HG03354 (cell line): ENCODE data around the gene EXOC3L2.
"Not testable (repeated sequence)": the region's sequence is repeated elsewhere in the genome, so short reads cannot be mapped to it uniquely, and the experiment has no call there.

Experiments used
- ATAC-seq: cut with Tn5 transposase; IDR thresholded peaks from one replicate; pipeline ENCODE4 v1.9.1; 2021; ENCODE audit warnings: mild to moderate bottlenecking; ENCODE audit not compliant: unreplicated experiment, poor library complexity, severe bottlenecking

Gene EXOC3L2

DNA sequence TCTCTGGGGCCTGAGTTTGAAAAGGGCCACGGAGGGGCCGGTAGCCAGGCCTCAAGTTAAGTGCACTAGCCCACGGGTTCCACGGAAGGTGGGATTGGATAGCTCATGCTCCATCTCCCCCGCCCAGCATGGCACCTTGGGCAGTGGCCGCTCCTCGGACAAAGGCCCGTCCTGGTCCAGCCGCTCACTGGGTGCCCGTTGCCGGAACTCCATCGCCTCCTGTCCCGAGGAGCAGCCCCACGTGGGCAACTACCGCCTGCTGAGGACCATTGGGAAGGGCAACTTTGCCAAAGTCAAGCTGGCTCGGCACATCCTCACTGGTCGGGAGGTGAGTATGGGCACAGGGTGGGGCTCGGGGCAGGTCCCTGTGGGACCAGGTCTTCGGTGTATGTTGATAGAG lies 13.7 kb upstream of the EXOC3L2 start:
- no peak for ATAC-seq

DNA sequence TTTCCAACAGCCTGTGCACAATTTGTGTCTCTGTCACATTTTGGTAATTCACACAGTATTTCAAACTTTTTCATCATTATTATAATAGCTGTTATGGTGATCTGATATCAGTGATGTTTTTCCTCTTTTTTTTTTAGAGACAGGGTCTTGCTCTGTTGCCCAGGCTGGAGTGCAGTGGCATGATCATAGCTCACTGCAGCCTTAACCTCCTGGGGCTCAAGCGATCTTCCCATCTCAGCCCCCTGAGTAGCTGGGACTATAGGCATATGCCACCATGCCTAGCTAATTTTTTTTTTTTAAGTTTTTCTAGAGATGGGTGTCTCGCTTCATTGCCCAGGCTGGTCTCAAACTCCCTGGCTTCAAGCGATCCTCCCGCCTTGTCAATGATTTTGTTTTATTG lies 11.6 kb upstream of the EXOC3L2 start:
- ATAC-seq, result no peak

DNA sequence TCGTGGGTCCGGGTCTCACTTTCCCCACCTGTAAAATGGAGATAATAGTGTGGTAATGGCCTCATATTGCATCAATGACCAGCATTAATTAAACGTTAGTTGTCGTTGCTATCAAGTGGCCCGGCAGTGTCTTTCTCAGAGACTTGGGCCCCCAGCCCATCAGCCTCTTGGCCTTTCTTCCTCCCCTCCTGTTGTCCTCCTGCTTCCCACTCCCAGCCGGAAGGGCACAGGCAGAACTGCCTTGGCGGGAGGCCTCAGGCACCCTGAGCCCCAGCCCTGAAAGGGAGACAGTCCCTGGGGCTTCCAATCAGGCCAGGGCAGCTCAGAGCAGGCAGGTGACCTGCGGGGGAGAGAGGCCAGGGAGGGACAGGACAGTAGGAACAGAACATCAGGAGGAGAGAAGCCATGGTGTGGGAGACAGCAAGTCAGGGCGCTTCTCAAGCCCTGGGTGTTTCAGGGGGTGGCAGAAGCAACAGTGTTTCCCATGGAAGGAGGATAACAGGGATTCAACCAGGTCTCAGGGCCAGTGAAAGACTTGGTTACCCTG lies 10.5 kb upstream of the EXOC3L2 start:
- no peak for ATAC-seq

DNA sequence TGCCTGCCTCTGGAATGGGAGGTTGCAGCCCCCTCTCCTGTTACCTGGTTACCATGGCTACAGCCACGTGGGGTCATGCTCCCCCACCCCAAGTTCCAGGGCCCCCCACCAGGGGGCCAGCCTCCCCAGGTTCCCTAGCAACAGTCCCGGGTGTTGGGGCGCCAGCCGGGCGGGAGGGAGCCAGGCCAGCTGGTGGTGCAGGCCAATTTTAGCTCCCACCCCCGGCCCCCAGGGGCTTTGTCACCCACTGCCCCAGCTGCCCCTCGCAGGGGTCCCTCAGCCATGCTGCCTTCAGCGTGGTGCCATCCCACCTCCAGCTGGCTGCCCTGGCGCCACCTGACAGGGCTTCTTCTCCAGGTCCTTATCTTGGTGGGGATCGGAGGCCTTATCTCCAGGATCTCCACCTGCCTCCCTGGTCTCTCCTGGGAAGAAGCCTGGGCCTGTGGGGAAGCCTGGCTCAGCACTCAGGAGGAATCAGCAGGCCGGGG lies 8.9 kb upstream of the EXOC3L2 start:
- no peak for ATAC-seq

DNA sequence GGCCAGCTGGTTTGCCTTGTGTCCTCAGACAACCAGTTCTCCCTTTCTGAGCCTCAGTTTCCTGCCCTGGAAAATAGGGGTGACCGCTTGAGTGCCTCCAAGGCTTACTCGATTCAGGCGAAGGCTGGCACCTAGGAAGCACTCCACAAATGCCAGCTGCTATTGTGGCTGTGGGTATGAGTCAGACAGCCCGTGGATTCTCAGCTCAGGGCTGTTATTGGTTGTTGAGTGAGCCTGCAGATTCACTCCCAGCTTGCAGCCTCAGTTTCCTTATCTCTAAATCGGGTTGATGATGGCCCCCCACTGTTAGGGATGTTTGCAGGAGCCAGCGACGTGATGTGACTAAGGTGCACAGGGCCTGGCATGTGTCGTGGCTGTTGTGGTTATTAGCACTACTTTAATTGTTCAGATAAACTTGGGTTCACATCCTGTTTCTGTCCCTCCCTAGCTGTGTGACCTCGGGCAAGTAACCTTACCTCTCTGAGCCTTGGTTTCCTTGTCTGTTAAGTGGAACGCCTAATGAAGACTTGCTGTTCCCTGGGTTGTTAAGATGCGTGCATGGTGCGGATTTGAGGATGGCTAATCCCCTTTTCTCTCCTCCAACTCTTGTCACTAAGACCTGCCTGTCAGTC lies 8.3 kb upstream of the EXOC3L2 start:
- no peak for ATAC-seq

DNA sequence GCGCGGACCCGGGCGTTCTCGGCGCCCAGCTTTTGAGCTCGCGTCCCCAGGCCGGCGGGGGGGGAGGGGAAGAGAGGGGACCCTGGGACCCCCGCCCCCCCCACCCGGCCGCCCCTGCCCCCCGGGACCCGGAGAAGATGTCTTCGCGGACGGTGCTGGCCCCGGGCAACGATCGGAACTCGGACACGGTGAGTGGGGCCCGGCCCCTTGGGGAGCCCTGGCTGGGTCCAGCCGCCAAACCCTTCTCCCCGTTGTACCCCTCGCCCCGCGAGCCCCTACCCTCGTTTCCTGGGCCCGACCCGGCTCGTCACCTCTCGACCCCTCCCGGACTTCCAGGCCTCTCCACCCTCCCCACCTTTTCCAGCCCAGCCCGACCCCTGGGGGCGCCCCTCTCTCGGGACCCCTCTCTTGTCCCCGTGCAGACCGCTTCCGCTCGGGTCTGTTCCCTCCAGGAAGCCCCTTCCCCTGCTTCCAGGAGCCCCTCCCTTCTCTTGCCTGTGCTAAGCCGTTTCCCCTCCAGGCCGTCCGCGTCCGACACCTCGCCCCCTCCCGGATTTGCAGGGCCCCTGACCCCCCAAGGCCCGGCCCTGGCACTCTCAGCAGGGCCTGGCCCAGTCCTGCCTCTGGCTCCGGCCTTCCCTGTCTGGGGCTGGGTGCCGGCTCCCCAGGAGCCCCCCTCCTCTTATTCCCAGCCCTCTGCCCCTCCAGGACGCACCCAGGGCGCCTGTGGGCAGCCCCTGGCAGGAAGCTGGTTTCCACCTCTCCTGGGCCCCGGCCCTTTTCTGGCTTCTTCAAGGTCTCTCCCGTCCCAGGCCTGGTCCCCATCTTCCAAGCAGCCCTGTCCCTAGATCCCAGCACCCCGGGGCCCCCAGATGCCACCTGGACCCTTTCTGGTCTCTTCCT lies 6.5 kb upstream of the EXOC3L2 start:
- ATAC-seq, result no peak

DNA sequence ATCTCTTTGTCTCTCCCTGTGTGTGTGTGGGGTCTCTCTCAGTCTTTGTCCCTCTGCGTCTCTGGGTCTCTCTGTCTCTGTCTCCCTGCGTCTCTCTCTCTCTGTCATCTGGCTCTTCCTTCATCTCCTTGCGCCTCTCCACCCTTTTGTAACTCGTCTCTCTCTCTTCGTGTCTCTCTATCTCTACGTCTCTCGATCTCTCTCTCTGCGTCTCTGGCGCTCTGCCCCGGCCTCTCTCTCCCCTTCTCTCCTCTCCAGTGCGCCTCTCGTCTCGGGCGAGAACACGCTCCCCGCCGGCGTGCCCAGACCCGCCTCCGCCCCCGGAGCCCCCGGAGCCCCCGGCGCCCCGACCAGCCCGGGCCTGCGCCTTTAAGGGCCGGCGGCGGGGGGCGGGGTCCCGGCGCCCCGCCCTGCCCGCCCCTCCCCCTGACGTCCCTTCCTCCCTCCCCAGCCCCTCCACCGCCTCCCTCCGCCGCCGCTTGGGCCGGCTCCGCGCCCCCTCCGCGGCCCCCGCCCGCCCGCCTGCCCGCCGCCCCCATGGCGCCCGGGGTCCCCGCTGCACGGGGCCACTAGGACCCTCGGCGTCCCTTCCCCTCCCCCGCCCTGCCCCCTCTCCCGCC lies 5.7 kb upstream of the EXOC3L2 start, which contains the start of gene MARK4:
MARK4 (plus strand) TSS at position 440 of the 620 bp plus-strand sequence. CDS start 318 bp downstream, outside the sequence.
- no peak for ATAC-seq

DNA sequence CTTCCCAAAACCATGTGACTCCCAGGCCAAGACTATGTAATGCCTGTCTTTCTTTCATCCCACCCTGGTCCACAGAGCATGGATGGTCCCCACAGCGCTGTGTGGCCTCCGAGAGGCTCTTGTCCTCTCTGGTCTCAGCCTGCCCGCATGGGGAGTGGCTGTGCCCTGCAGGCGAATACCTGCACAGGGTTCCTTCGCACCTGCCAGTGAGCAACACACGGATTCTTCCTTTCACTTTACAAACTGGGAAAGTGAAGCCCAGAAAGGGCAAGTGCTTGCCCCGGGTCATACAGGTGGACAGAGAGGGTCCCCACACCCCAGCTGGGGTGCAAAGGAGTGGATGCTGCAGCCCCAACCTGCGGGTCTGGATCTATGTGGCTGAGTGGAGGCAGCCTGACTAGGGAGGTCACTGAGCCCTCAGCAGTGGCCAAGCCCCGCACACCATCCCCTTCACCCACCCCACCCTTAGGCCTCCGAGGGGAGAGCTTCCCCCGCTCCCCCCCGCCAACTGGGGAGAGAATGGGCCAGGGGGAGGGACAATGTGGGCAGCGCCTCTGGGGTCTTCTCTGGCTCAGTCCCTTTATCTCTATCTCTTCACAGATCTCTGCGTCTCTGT lies 5.1 kb upstream of the EXOC3L2 start:
- ATAC-seq, result no peak

DNA sequence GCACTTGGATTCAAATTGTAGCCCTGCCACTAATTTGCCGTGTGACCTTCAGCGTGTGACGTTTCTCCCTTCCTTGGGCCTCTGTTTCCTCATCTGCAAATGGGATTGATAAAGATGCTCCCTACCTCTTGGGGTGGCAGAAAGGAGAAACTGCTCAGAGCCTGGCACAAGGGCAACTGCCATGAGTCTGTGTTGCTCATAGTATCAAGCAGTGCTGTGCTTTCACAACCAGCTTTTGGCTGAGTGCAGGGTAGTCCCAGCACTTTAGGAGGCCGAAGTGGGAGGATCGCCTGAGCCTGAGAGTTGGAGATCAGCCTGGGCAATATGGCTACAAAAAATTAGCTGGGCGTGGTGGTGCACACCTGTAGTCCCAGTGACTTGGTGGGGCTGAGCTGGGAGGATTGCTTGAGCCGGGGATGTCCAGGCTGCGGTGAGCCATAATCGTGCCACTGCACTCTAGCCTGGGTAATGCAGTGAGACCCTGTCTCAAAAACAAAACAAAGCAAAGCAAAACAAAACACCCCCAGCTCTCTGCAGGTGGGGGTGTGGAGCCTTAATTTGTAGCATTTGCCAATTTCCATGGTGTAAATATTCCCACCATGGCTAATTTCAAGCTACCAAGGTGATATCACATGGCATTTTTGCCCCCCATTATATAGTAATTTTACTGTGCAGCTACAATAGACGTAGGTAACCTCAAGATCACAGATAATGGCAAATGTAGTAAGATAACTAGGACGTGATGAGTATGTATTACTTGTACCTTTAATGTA lies 4.2 kb upstream of the EXOC3L2 start:
- ATAC-seq, result no peak

DNA sequence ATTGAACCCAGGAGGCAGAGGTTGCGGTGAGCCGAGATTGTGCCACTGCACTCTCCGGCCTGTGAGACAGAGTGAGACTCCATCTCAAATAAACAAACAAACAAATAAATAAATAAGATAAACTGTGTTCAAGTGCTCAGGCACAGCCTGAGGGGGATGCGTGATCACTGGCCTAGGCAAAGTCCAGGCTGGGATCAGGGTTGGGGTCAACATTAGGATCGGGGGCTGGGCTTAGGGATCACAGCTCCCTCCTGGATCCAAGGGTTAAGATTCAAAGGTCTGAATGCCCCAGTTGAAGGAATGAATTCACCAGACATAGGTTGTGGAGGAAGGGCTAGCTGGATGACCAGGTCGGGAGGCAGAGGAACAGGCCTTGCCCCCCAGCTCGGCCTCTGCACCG lies 1.9 kb upstream of the EXOC3L2 start:
- no peak for ATAC-seq

DNA sequence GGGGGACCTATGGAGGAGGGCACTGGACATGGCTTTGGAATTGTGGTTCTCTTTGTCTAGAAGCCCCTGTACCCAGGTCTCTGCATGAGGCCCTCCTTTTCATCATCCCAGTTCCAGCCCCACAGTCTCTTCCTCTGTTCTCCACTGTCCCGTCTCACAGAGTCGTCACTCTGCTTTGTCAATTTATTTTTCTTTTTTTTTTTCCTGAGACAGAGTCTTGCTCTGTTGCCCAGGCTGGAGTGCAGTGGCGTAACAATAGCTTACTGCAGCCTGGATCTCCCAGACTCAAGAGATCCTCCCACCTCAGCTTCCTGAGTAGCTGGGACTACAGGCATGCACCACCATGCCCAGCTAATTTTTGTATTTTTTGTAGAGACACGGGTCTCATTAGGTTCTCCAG lies 619 bp upstream of the EXOC3L2 start:
- no peak for ATAC-seq

DNA sequence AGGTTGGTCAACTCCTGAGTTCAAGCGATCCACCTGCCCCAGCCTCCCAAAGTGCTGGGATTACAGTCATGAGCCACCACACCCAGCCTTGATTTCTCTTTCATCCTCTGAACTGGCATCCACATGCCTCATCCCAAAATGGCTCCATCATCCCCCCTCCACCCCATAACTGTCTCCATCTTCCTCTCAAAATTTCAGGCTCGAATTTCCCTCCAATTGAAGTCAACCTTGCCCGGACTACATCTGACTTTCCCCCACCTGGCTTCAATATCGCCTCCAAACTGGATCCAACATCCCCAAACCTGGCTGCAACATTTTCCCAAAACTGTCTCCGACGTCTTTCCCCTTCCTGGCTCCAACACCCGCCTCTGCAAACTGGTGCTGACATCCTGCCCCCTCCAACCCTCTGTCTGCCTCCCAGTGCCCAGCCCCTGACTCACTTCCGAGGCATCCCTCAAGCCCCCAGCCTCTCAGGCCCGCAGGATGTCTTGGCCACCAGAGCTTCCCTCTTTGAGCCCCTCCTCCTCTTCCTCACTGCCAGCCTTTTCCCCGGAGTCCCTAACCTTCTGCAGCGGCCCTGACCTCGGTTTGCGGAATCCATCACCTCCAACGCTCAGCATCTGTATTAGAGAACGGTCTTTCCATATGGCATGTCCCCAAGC lies 943 bp downstream of the EXOC3L2 start:
- ATAC-seq, result no peak

DNA sequence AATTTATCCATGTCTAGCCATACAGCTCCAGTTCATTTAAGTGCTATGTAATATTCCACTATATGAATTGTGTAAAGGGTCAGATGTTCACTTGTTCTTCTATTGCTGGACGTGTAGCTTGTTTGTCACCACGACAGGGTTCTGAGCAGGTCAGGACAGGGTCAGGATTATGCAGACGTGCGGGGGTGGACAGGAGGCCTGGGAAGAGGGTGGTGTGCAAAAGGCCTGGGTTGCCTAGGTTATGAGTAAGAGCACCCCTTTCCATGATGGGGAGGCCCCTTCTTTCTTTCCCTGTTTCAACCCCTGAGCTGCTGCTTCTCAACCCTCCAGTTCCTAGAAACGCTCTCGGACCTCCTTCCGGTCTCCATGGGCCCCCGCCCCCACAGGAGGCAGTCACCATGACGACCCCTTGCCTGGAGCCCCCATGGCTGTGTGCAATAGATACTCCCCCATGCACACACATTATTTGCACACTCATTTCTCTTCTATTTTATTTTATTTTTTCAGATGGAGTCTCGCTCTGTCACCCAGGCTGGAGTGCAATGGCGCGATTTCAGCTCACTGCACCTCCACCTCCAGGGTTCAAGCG lies 2.0 kb downstream of the EXOC3L2 start:
- no peak for ATAC-seq

DNA sequence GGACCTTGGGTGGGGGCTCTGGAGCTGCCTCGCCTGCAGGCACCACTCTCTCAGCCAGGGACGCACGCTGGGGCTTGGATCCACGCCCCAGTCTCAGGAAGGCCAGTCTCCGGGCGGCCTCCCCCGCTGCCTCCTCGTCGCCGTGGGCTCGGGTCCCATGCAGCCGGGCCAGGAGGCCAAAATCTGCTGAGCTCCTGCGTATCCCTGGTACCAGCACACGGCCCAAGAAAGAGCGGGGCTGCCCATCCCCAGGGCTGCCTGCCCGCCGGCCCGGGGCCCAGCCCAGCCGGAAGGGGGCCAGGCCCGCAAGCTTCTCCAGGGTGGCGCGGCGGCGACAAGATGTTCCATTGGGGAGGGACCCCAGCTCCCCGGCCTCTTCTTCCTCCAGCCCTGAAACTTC lies 6.7 kb downstream of the EXOC3L2 start:
- ATAC-seq, result no peak

DNA sequence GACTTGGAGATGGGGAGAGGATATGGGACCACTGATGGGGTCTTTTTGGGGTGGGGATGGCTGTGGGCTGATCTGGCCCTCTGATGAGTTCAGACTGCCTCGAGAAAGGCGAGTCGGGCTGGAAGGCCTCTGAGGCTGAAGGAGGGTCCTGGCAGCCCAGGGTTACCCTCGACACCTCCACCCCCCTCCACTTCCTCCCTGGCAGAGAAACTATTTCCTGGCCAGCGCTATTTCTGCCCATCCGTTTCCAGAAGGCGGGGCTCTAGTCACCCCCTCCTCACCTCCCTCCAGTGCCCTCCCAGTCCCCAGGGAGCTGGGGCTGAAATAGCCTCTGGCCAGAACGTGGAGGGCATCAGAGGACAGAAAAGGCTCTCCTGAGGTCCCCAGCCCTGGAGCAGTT lies 9.7 kb downstream of the EXOC3L2 start:
- no peak for ATAC-seq

DNA sequence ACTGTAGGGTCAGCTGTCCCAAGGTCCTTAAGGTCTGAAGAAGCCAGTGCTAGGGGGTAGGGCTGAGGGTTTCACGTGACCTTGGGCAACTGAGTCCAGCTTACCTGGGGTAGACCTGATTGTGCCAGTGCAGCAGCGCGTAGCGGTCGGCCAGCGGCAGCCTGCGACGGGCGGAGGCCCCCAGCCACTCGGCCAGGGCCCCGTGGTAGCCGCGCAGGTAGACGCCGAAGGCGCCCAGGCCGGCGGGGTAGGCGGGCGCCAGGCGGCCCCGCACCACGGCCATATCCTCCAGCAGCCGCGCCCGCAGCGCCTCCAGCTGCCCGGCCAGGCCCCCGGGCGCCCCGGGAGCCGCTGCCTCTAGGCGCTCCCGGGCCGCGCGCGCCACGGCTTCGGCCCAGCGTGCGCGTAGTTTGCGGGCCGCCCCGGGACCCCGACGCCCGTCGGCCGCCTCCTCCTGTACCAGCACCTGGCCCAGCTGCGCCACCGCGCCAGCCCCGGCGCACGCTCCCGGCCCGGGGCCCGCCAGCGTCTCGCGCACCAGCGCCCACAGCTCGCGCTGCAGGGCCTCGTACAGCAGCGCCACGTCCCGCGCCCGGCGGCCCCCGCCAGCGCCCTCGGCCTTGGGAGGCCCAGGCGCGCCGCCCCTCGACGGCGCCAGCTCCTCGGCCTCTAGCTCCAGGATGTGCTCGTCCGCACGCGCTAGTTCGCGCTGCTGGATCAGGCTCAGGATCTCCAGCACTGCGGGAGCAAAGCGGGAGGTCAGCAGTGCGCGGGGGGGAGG lies 10.9 kb downstream of the EXOC3L2 start:
- ATAC-seq, result no peak

DNA sequence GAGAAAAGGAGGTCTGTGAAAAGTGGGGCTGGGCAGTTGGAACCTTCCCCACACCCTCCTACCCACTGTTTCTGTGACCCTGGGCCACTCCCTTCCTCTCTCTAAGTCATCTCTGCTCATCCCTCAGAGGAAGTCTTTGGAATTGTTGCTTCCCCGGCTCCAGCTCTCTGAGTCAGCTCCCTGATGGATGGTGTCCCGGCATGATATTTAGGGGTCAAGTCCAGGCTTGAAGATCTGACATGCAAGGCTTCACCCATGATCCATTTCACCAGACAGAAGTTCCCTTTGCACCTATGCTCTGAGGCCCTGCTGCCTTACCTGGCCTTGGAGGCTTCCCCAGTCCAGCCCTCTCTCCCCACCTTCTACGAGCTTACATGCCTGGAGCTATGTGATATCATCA lies 13.3 kb downstream of the EXOC3L2 start:
- no peak for ATAC-seq

DNA sequence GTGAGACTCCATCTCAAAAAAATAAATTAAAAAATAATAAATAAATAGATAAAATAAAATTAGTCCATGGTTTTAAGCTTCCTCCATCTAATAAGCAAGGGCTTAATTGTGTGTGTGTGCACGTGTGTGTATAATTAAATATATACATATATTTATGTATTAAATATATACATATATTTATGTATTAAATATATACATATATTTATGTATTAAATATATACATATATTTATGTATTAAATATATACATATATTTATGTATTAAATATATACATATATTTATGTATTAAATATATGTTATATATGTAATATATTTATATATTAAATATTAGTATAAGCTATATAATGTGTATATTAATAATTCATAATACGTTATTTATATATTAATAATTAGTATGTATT lies 16.2 kb downstream of the EXOC3L2 start:
- ATAC-seq, result not testable (repeated sequence)
